OCI-LY3 (cell line): Measurements from ENCODE around the gene VGLL1.

ENCODE experiments used
- H2AFZ ChIP-seq: fragments of 200-600, 300-600 bp; shearing (Covaris generic); 2 replicates; pipeline ENCODE4 v1.6.0; 2014; ENCODE audit warnings: antibody characterized with exemption, low read depth, low read length
- H3K27ac ChIP-seq: fragments of 200-600, 300-600 bp; sonication (generic); 2 replicates; pipeline ENCODE4 v1.5.1; 2014; ENCODE audit warnings: mild to moderate bottlenecking, low read length, moderate library complexity, mixed read lengths
- H3K27me3 ChIP-seq: fragments of 200-600, 300-600 bp; sonication (generic); 2 replicates; pipeline ENCODE4 v1.6.1; 2014; ENCODE audit warnings: low read depth, low read length, mixed read lengths
- H3K36me3 ChIP-seq: fragments of 200-600, 300-600 bp; sonication (generic); replicated peaks from 2 replicates; pipeline ENCODE3; 2014; ENCODE audit warnings: low read depth, low read length, mixed read lengths
- H3K4me1 ChIP-seq: fragments of 300-600, 200-600 bp; sonication (generic); 2 replicates; pipeline ENCODE4 v1.6.1; 2014; ENCODE audit warnings: low read length, mixed read lengths
- H3K4me2 ChIP-seq: fragments of 200-600, 300-600 bp; sonication (generic); 2 replicates; pipeline ENCODE4 v1.6.1; 2014; ENCODE audit warnings: low read length, mixed read lengths
- H3K4me3 ChIP-seq: fragments of 300-600, 200-600 bp; sonication (generic); 2 replicates; pipeline ENCODE4 v1.5.1; 2014; ENCODE audit warnings: antibody characterized with exemption, mild to moderate bottlenecking, low read length, moderate library complexity
- H3K79me2 ChIP-seq: fragments of 300-600, 200-600 bp; shearing (Covaris generic); 2 replicates; pipeline ENCODE4 v1.6.1; 2014; ENCODE audit warnings: mild to moderate bottlenecking, low read length, mixed read lengths
- H3K9ac ChIP-seq: fragments of 300-600, 200-600 bp; shearing (Covaris generic); 2 replicates; pipeline ENCODE4 v1.6.0; 2014; ENCODE audit warnings: mild to moderate bottlenecking, low read length, moderate library complexity
- H3K9me3 ChIP-seq: fragments of 200-600, 300-600 bp; shearing (Covaris generic); 2 replicates; pipeline ENCODE4 v1.6.1; 2014; ENCODE audit warnings: low read length, mixed read lengths; ENCODE audit not compliant: insufficient read depth
- H4K20me1 ChIP-seq: fragments of 200-600, 300-600 bp; sonication (generic); 2 replicates; pipeline ENCODE4 v1.6.1; 2016; ENCODE audit warnings: low read length, mixed read lengths; ENCODE audit not compliant: insufficient read depth
- CTCF ChIP-seq: fragments of 200-600, 300-600 bp; sonication (generic); IDR thresholded peaks from 2 replicates; pipeline ENCODE4 v1.5.1; 2014; ENCODE audit warnings: antibody characterized with exemption, low read length, low read depth
- EZH2phosphoT487 ChIP-seq: fragments of 200-600 bp; shearing (Covaris generic); IDR thresholded peaks from 2 replicates; pipeline ENCODE4 v1.6.1; 2018; ENCODE audit warnings: antibody characterized with exemption, mixed run types, low read depth

The VGLL1 gene

DNA sequence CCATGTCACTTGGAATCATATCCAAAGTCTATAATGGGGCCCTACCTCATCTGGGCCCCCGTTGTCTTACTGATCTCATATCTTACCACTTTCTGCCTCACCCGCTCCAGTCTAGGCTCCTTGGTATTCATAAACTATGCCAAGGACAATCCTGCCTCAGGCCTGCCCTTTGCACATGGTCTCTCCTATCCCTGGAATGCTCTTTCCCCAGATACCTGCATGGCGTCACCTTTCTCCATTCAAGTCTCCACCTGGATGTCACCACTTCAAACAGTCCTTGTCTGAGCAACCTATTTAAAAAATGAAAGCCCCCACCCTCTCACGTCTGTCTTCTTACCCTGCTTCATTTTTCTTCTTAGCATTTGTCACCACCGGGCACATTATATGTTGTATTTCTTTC, 8.2 kb downstream of the VGLL1 start:
- Histone ChIP-seq H3K79me2 (no peaks in the 10 kb centered on the region), H4K20me1 (no peaks in the 10 kb centered on the region), H3K4me2 (no peak overlapping the region), H3K4me1 (no peaks in the 10 kb centered on the region), H3K36me3 (no peaks in the 10 kb centered on the region), H3K9me3 (no peaks in the 10 kb centered on the region), H3K27ac (no peak overlapping the region), H3K27me3 (no peaks in the 10 kb centered on the region), H3K9ac (no peak overlapping the region), H3K4me3 (no peak overlapping the region), H2AFZ (no peak overlapping the region)
- no peak for TF ChIP-seq EZH2phosphoT487
- TF ChIP-seq CTCF, result no peak

- H2AFZ ChIP-seq, result no peak overlapping the region
- H3K79me2 ChIP-seq, result no peaks in the 10 kb centered on the region
- no peak overlapping the region for H3K27ac ChIP-seq
- no peaks in the 10 kb centered on the region for H3K4me1 ChIP-seq
- no peak overlapping the region for H3K9ac ChIP-seq
- H3K4me3 ChIP-seq, result no peak overlapping the region
- no peaks in the 10 kb centered on the region for H4K20me1 ChIP-seq
- no peak overlapping the region for H3K4me2 ChIP-seq
- TF ChIP-seq CTCF (no peak), EZH2phosphoT487 (no peak)
- H3K9me3 ChIP-seq, result no peaks in the 10 kb centered on the region
- no peaks in the 10 kb centered on the region for H3K27me3 ChIP-seq
- H3K36me3 ChIP-seq, result no peaks in the 10 kb centered on the region
Measured at GRCh38 chrX:136541294-136541693, 9.3 kb downstream of the VGLL1 start.

GRCh38 chrX:136542281-136542680, 10.3 kb downstream of the VGLL1 start:
- Histone ChIP-seq H3K4me1 (no peaks in the 10 kb centered on the region), H3K27me3 (no peaks in the 10 kb centered on the region), H3K4me3 (no peak overlapping the region), H3K79me2 (no peaks in the 10 kb centered on the region), H2AFZ (no peak overlapping the region), H3K36me3 (no peaks in the 10 kb centered on the region), H3K9me3 (no peaks in the 10 kb centered on the region), H3K4me2 (no peak overlapping the region), H3K27ac (no peak overlapping the region), H4K20me1 (no peaks in the 10 kb centered on the region), H3K9ac (no peak overlapping the region)
- TF ChIP-seq CTCF (no peak), EZH2phosphoT487 (no peak)

- Histone ChIP-seq H3K79me2 (no peaks in the 10 kb centered on the region), H2AFZ (no peak overlapping the region), H3K27me3 (no peaks in the 10 kb centered on the region), H3K36me3 (no peaks in the 10 kb centered on the region), H3K9ac (no peak overlapping the region), H3K9me3 (no peaks in the 10 kb centered on the region), H3K4me1 (no peaks in the 10 kb centered on the region), H3K27ac (no peak overlapping the region), H3K4me2 (no peak overlapping the region), H3K4me3 (no peak overlapping the region), H4K20me1 (no peaks in the 10 kb centered on the region)
- no peak for TF ChIP-seq CTCF
- no peak for TF ChIP-seq EZH2phosphoT487
Measured at GRCh38 chrX:136546371-136546781, 14.4 kb downstream of the VGLL1 start.
